AG09309 (cell line): ENCODE measurements around the gene PPP1R1B.

Source experiments
- DNase-seq: peaks from one replicate; pipeline ENCODE4 v3.0.0-alpha.2; 2010; ENCODE audit warnings: low read depth
- H3K4me3 ChIP-seq: 2 replicates; pipeline ENCODE4 v1.5.1; 2011; ENCODE audit warnings: mild to moderate bottlenecking, low read depth, low read length, moderate library complexity; ENCODE audit not compliant: control insufficient read depth
- TF ChIP-seq, protein P1 (sequence below): IDR thresholded peaks from 2 replicates; pipeline ENCODE4 v1.5.1; 2011; ENCODE audit warnings: mild to moderate bottlenecking, low read depth, low read length, inconsistent platforms; ENCODE audit not compliant: insufficient read depth, control insufficient read depth; ENCODE audit errors: missing control alignments

Gene PPP1R1B

DNA sequence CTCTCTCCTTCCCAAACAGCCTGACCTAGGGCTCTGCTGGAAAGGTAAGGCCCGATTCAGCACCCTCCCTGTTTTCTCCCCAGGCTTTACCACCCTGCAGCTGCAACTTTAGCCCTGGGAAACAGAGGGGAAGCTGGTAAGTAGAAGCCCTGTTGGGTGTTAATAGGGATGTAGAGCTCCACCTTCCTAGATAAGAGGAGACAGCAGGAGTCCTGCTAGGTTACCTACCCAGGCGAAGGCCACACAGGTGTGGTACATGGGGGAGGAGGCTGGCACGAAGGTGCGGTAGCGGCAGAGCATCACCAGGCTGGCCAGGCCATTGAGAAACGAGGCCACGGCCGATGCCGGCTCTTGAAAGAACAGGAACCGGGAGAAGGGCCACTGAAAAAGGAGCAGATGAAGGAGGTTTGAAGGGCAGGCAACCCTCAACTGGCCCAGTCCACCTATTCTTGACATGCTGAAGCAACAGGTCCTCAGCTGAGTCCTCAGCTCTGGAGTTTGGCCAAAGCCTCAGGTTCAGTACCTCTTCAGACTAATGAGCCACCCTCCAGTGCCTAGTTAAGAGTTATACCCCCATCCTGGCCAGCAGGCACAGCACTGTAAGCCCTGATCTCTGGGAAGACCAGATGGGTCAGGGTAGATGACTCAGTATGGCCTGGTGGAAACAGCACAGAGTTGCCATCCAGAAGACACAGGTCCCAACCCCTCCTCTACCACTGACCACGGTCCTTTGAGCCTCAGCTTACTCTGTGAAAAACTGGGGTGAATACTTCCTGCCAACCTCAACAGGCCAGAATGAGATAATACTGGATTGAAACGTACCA, 57.8 kb downstream of the PPP1R1B start:
- TF ChIP-seq, protein P1, sequence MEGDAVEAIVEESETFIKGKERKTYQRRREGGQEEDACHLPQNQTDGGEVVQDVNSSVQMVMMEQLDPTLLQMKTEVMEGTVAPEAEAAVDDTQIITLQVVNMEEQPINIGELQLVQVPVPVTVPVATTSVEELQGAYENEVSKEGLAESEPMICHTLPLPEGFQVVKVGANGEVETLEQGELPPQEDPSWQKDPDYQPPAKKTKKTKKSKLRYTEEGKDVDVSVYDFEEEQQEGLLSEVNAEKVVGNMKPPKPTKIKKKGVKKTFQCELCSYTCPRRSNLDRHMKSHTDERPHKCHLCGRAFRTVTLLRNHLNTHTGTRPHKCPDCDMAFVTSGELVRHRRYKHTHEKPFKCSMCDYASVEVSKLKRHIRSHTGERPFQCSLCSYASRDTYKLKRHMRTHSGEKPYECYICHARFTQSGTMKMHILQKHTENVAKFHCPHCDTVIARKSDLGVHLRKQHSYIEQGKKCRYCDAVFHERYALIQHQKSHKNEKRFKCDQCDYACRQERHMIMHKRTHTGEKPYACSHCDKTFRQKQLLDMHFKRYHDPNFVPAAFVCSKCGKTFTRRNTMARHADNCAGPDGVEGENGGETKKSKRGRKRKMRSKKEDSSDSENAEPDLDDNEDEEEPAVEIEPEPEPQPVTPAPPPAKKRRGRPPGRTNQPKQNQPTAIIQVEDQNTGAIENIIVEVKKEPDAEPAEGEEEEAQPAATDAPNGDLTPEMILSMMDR, result no peak
- no peak overlapping the region for H3K4me3 ChIP-seq
- no peak for DNase-seq
